Fibroblast of mammary gland (primary cell): ENCODE measurements around the gene TUBB.
A peak's percentile ranks its signal among the peaks of the same experiment; 100 is the strongest.

Source experiments
- DNase-seq: peaks from one replicate; pipeline ENCODE4 v3.0.0-alpha.2; 2010; ENCODE audit warnings: low read depth
- H3K4me3 ChIP-seq: 2 replicates; pipeline ENCODE4 v1.5.1; 2011; ENCODE audit warnings: low read depth, mild to moderate bottlenecking, low read length, moderate library complexity; ENCODE audit not compliant: control insufficient read depth
- CTCF ChIP-seq: conservative IDR thresholded peaks from 2 replicates; pipeline ENCODE4 v1.5.1; 2011; ENCODE audit warnings: low read depth, low read length, inconsistent platforms; ENCODE audit not compliant: control insufficient read depth, insufficient read depth

TUBB gene

DNA sequence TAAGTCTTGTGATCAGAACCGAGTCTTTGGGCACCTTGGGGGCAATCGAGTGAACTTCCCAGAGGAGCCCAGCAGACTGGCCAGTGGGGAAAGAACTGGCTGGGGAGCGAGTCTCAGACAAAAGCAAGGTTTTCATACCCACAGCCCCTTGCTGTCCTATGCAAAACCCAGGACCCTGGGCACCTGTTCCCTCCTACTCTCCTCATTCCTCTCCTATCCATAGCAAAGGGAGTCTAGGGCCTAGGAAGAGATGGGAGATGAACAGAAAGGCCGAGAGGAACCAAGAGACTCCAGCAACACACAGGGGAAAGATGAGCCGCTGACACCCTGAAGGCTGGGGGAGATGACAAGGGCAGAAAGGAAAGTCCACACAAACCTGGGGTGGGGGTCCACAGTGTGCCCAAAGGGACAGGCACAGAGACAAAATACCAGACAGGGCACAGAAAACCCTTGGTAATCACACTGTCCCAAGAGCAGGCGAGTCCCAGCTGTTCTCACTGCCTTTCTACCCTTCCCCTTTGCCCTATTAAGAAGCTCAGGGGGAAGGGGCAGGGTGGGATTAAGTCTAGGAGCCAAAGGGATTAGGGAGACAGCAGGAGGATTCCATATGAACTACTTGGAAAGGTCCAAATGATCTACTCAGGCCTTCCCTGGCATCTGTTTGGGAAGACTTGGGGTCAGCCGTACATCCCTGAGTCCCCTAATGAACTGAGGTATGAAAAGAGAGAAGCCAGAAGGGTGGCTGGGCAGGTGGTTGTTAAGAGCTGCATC lies 40.2 kb upstream of the TUBB start:
- H3K4me3 ChIP-seq, result peak overlapping the region; percentile 20
- no peak for TF ChIP-seq CTCF
- DNase-seq, result no peak

- no peak for DNase-seq
- peak overlapping the region; percentile 92 for H3K4me3 ChIP-seq
Observed at GRCh38 chr6:30681766-30682142, 38.4 kb upstream of the TUBB start.

GRCh38 chr6:30682143-30683117 lies 37.7 kb upstream of the TUBB start:
- DNase-seq, result peak; percentile 89
- TF ChIP-seq CTCF, result no peak

More at GRCh38 chr6:30681766-30682142, 38.4 kb upstream of the TUBB start:
- TF ChIP-seq CTCF, result no peak

GRCh38 chr6:30683183-30683979 lies 36.8 kb upstream of the TUBB start:
- peak overlapping the region; percentile 92 for H3K4me3 ChIP-seq

More at GRCh38 chr6:30682143-30683117, 37.7 kb upstream of the TUBB start:
- H3K4me3 ChIP-seq, result peak overlapping the region; percentile 92

DNA sequence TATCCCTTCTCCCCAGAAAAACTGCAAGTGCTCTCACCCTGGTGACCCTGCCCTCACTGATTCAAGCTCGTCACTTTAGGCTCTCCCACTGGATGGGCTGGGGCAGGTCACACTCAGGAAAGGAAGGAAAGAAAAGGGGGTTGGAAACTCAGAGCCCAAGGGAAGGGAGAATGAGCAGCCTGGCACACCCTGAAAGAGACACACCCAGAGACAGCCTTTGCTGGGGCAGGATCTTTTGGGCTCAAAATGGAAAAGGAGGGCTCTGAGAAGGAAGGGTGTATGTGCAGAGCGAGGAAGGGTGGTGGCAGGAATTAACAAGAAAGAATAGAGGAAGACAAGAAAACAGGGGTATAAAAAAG lies 36.2 kb upstream of the TUBB start:
- no peak for TF ChIP-seq CTCF
- H3K4me3 ChIP-seq, result peak overlapping the region; percentile 92
- no peak for DNase-seq

More at GRCh38 chr6:30683183-30683979, 36.8 kb upstream of the TUBB start:
- TF ChIP-seq CTCF, result no peak
- DNase-seq, result no peak
